Testis (tissue), 2 donors: ENCODE measurements around the gene GPR183.

ENCODE experiments used
- POLR2A ChIP-seq: fragments of 450-650 bp; IDR thresholded peaks from one replicate; pipeline ENCODE4 v1.6.1; 2017; ENCODE audit warnings: antibody characterized with exemption, mild to moderate bottlenecking, moderate library complexity
- TF ChIP-seq, protein P1 (sequence below), 3 experiments: fragments of 450-650 bp in 2 of 3; fragments of 200-600 bp in 1 of 3; sonication (generic) in 1 of 3; IDR thresholded peaks; one replicate each; pipeline ENCODE4 v1.5.1; 2016 to 2019; ENCODE audit warnings: antibody characterized with exemption in 3 of 3, mild to moderate bottlenecking in 2 of 3, moderate library complexity in 1 of 3

- TF ChIP-seq, protein P1, sequence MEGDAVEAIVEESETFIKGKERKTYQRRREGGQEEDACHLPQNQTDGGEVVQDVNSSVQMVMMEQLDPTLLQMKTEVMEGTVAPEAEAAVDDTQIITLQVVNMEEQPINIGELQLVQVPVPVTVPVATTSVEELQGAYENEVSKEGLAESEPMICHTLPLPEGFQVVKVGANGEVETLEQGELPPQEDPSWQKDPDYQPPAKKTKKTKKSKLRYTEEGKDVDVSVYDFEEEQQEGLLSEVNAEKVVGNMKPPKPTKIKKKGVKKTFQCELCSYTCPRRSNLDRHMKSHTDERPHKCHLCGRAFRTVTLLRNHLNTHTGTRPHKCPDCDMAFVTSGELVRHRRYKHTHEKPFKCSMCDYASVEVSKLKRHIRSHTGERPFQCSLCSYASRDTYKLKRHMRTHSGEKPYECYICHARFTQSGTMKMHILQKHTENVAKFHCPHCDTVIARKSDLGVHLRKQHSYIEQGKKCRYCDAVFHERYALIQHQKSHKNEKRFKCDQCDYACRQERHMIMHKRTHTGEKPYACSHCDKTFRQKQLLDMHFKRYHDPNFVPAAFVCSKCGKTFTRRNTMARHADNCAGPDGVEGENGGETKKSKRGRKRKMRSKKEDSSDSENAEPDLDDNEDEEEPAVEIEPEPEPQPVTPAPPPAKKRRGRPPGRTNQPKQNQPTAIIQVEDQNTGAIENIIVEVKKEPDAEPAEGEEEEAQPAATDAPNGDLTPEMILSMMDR (IDR thresholded peaks at IDR 0.05) = no peak
- TF ChIP-seq POLR2A = no peak
These were observed 61.1 kb downstream of the GPR183 start for GRCh38 chr13:99246100-99246499.
